Epithelial cell of esophagus (primary cell): ENCODE results near the gene ESPL1.

ENCODE experiments used
- DNase-seq: peaks from one replicate; pipeline ENCODE4 v3.0.0; 2010; ENCODE audit warnings: low read depth
- H3K4me3 ChIP-seq: 2 replicates; pipeline ENCODE4 v1.5.1; 2011; ENCODE audit warnings: mild to moderate bottlenecking, low read length, control low read depth
- CTCF ChIP-seq: IDR thresholded peaks from 2 replicates; pipeline ENCODE4 v1.5.1; 2011; ENCODE audit warnings: low read depth, mild to moderate bottlenecking, low read length, control low read depth, inconsistent platforms; ENCODE audit not compliant: insufficient read depth; ENCODE audit errors: missing control alignments

The ESPL1 gene

GRCh38 chr12:53251477-53252348, 16.4 kb upstream of the ESPL1 start:
- peak; percentile 76 for DNase-seq
- peak; percentile 59 for TF ChIP-seq CTCF

GRCh38 chr12:53252349-53252916, 15.7 kb upstream of the ESPL1 start:
- TF ChIP-seq CTCF: no peak
- DNase-seq: peak; percentile 85
- peak overlapping the region; percentile 60 for H3K4me3 ChIP-seq

More at GRCh38 chr12:53251477-53252348, 16.4 kb upstream of the ESPL1 start:
- H3K4me3 ChIP-seq: peak overlapping the region; percentile 60

- DNase-seq: no peak
- no peak for TF ChIP-seq CTCF
- H3K4me3 ChIP-seq: no peak overlapping the region
Observed at GRCh38 chr12:53253298-53253697, 14.8 kb upstream of the ESPL1 start.

- no peak for DNase-seq
- no peak overlapping the region for H3K4me3 ChIP-seq
- no peak for TF ChIP-seq CTCF
Observed at GRCh38 chr12:53254816-53255545, 13.1 kb upstream of the ESPL1 start.

- no peak overlapping the region for H3K4me3 ChIP-seq
- no peak for DNase-seq
- no peak for TF ChIP-seq CTCF
Observed at GRCh38 chr12:53255996-53256395, 12.1 kb upstream of the ESPL1 start.

- TF ChIP-seq CTCF: no peak
- no peak overlapping the region for H3K4me3 ChIP-seq
Observed at GRCh38 chr12:53258541-53259539, 9.3 kb upstream of the ESPL1 start.

More at GRCh38 chr12:53258541-53259539, 9.3 kb upstream of the ESPL1 start:
- DNase-seq: no peak
